Neural progenitor cell (in vitro differentiated cells): Measurements from ENCODE around the gene CCDC90B.

Experiments used
- CTCF ChIP-seq: fragments of 200-600 bp; sonication (generic); IDR thresholded peaks from 2 replicates; pipeline ENCODE4 v1.5.1; 2017; ENCODE audit warnings: antibody characterized with exemption, mild to moderate bottlenecking
- EZH2 ChIP-seq: fragments of 200-600 bp; sonication (generic); IDR thresholded peaks from 2 replicates; pipeline ENCODE4 v1.6.1; 2017; ENCODE audit warnings: antibody characterized with exemption, mild to moderate bottlenecking, moderate library complexity

- TF ChIP-seq CTCF (peak; percentile 28), EZH2 (no peak)
Observed at GRCh38 chr11:83306200-83307080, 20.3 kb upstream of the CCDC90B start.
